HTERT RPE-1 (cell line): ENCODE results near the gene MPP2.
"Not testable (repeated sequence)": the region's sequence is repeated elsewhere in the genome, so short reads cannot be mapped to it uniquely, and the experiment has no call there.

ENCODE experiments used
- in situ Hi-C: fragments of 300-500 bp; cut with MboI; formaldehyde crosslinking; loops from 4 replicates; pipeline ENCODE4 v1.14.3; 2020; ENCODE audit warnings: low sequenced_read_pairs

Gene MPP2

GRCh38 chr17:43878260-43879175, 28.8 kb downstream of the MPP2 start:
- in situ Hi-C loops = no loop called here

GRCh38 chr17:43877451-43878155, 29.7 kb downstream of the MPP2 start:
- in situ Hi-C loops = no loop called here

DNA sequence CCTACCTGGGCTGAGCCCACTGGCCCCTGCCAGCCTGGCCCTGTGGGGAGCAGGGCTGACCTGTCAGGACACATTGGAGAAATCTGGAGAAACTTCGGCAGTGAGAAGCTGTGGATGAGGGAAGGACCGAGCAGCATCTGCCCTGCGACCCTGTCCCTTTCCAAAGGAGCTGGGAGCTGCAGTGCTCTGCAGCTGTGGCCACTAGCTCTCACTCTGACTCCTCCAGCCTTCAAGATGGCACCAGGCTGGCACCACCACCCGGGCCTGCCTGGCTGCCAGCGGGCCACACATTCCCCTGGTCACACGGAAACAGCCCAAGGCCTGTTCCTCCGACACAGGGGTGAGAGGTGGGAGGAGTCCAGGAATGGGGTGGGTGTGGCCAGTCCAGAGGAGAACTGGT, 30.3 kb downstream of the MPP2 start:
- in situ Hi-C loops = no loop called here

- in situ Hi-C loops = no loop called here
Observed at GRCh38 chr17:43875476-43876147, 31.7 kb downstream of the MPP2 start.

- in situ Hi-C loops = no loop called here
Observed at GRCh38 chr17:43874293-43874692, 33.0 kb downstream of the MPP2 start.

- in situ Hi-C loops = no loop called here
Observed at GRCh38 chr17:43873815-43874214, 33.5 kb downstream of the MPP2 start.

DNA sequence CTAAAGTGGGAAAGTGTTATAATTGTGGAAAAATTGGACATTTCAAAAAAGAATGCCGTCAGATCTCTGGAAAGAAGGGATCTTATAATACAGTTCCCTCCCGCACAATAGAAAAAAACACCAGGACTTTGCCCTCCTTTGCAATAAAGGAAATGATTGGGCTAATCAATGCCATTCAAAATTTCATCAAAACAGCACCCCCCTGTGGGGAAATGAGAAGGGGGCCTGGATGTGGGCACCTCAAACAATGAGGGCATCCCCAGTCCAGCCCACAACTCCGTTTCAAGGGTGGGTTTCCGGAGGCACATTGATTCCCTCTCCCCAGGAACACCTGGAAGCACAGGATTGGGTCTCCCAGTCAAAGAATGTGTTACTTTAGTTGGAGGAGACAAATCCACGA, 34.2 kb downstream of the MPP2 start:
- in situ Hi-C loops = no loop called here

DNA sequence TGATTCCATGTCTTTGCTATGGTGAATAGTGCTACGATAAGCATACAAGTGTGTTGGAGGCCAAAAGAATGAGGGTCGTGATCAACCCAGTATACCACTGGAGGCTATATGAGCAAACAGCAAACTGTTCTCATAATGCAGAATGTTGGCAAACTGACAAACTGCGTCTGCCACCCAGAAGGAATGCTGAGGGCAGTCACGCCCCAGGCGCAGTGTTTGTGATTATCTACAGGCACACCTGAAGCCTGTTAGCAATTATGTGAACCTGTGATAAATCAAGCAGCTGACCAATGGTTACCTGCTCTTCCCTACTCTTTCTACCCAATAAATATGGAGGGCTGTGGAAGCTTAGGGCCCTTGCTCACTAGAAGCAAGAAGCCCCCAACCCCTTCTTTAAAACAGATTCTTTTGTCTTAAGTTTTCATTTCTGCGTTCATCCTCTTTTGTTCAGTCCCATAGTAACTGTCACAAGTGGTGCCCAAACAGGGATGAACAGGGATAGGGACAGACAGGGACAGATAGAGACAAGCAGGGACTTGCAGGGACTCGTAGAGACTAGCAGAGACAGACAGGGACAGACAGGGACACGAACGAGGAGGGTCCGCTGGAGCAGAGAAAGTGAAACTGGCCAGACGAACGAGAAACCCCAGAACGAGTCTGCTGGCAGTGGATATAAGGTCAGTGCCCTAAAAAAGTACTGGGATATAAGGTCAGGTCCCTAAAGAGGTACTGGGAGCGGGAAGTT, 35.2 kb downstream of the MPP2 start:
- in situ Hi-C loops = no loop called here

GRCh38 chr17:43869031-43869430, 38.3 kb downstream of the MPP2 start:
- in situ Hi-C loops = not testable (repeated sequence)

- in situ Hi-C loops = no loop called here
Observed at GRCh38 chr17:43868226-43868994, 38.9 kb downstream of the MPP2 start.

DNA sequence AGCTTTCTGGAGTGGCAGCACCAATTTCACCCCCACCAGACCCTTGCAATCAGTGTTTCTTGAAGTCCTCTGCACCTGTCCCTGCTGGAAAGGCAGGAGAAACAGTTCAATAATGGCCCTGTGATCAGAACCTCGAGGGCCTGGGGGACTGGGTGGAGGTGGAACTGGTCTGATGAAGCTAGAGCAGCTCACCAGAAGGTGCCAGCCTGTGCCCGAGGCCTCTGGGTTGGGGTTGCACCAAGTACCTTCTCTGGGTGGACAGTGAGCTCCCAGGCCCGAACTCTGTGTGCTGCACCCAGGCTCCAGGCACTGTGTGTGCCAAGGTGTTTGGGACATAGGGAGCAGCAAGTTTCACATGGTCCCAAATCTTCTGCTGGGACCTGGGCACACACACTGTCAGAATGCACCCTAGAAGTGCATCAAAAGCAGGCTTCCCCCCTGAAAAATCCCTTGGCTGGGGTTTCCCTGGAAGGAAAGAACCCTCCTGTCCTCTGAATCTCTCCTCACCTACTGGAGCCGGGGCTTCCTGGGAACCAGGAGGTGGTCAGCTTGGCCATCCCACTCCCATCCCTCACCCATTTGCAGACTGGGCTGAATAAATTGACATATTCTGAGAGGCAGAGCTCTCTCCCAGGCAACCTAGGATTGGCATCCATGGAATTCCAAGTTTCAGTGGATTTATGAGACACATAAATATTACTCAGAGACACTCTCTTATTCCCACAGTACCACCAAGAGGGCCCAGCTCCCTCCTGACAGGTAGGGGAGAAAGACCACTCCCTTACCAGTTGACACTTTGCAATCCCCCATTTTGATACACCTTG, 43.0 kb downstream of the MPP2 start:
- in situ Hi-C loops = no loop called here

GRCh38 chr17:43861960-43862359, 45.4 kb downstream of the MPP2 start:
- in situ Hi-C loops = no loop called here

GRCh38 chr17:43860927-43861622, 46.3 kb downstream of the MPP2 start:
- in situ Hi-C loops = no loop called here

- in situ Hi-C loops = no loop called here
Observed at GRCh38 chr17:43860077-43860725, 47.1 kb downstream of the MPP2 start.

DNA sequence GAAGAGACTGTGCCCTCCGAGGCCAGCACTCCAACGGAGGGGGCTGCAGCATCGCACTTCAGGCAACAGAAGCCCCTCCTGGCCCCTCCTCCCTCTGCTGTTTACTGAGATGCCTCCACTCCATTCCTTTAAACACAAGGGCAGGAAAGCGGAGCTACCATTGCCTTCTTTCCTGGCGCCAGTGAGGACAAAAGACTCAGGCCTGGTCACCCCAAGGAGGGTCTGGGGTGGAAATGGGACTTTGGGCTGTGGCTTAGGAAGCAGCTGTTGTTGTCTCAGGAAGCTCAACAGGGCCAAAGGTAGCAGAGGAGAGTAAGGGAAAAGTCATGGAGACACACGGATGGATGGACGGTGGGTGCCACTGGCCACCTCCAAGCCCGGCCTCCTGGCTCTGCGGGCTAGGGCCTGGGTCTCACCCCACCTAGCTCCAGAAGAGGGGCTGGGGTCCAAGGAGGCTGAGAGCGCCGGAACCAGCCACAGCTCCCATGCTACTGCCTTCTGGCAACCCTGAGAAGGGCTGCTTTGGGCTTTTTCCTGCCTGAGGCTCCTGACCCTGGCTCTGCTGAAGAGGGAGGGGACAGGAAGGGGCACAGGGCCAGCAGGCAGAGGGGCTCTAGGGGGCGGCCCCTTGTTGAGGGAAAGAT, 49.3 kb downstream of the MPP2 start:
- in situ Hi-C loops = no loop called here

GRCh38 chr17:43857141-43857540, 50.2 kb downstream of the MPP2 start:
- in situ Hi-C loops = no loop called here

DNA sequence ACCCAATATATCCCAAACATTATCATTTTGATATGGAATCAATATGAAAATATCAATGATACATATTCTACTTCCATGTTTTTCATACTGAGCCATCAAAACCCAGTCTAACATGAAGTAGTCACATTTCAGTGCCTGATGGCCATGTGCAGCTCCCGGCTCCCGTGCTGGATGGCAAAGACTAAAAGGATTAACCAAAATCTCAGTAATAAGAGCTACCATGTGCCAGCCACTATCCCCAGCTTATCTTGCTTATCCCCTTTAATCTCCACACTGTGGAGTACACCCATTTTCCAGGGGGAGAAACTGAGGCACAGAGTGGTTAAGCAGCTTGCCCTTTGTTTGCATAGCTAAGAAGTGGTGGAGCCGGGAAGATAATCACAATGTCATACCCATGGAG, 51.2 kb downstream of the MPP2 start:
- in situ Hi-C loops = no loop called here

DNA sequence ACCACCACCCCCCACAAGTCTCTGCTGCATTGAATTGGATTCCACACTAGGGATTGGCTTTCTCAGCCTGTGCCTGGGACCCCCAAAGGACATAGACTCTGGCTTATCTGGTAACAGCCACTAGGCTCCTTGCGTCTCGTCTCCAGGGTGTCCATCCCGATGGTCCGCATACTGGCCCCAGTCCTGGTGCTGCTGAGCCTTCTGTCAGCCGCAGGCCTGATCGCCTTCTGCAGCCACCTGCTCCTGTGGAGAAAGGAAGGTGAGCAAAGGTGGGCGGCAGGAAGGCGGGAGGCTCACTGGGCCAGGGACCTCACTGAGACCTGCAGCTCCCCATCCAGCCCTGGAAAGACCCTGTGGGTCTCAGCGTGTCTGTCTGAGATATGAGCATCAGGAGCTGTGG, 52.3 kb downstream of the MPP2 start:
- in situ Hi-C loops = no loop called here
